HEK293T (cell line): Measurements from ENCODE around the gene TNPO3.

Experiments
- ARNT ChIP-seq: fragments of 450-650 bp; IDR thresholded peaks from 2 replicates; pipeline ENCODE4 v1.6.1; 2017; ENCODE audit warnings: mild to moderate bottlenecking
- BHLHE40 ChIP-seq: fragments of 450-650 bp; IDR thresholded peaks from 2 replicates; pipeline ENCODE4 v1.6.1; 2016; ENCODE audit warnings: mild to moderate bottlenecking, moderate library complexity, borderline replicate concordance
- FOXM1 ChIP-seq: fragments of 450-650 bp; IDR thresholded peaks from 2 replicates; pipeline ENCODE4 v1.6.1; 2017; ENCODE audit warnings: mild to moderate bottlenecking, borderline replicate concordance
- NFRKB ChIP-seq: fragments of 450-650 bp; IDR thresholded peaks from 2 replicates; pipeline ENCODE4 v1.6.1; 2016; ENCODE audit warnings: mild to moderate bottlenecking, moderate library complexity
- SUZ12 ChIP-seq: fragments of 450-650 bp; IDR thresholded peaks from 2 replicates; pipeline ENCODE4 v1.6.1; 2016; ENCODE audit warnings: mild to moderate bottlenecking

DNA sequence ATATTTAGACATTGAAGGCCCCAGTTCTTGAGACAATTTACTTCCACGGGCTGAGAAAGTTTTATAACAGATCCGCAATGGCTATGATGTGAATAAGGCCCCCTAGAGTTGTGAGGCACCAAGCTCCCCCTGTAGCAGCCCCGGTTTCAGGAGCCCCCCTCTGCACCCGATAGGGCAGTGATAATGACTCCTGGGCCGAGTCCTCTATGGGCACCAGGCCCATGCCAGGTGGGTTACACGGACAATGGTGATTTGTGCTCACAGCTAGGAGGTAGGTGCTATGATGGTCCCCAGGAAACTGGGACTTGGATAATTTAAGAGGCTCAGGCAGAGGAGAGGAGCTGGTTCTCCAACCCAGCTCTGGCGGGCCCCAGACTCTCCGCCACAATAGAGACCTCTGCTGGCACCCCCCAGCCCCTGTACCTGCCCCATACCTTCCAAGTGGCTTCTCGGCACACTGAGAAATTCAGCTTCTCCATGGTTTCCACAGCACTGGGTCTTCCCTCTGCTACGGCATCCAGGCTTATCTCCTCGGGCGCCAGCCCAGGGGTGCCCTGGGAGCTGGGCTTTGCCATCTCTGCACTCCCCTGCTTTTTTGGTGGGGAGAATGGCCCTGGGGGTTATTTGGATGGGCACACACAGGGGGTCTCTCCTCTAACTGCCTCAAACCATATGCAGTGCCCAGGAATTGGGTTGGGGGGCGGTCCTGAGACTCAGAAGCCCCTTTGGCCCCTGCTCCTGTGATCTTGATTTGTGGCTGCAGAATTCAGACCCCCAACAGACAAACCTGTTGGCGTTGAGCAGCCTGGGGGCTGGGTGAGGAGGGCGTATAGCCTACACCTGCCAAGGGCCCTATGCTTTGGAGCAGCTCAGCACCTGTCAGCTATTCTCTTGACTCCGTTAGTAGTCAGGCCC is 132.2 kb downstream of the TNPO3 start:
- TF ChIP-seq BHLHE40 = no peak
- TF ChIP-seq FOXM1 = no peak
- TF ChIP-seq SUZ12 = no peak
- TF ChIP-seq NFRKB = no peak
- TF ChIP-seq ARNT = no peak
